NCI-H146 treated with DMSO at 0.1 percent for 48 hours (cell line): Measurements from ENCODE around the gene PRMT2.

Source experiments
- DNase-seq: peaks from one replicate; lab custom pipeline; 2025; ENCODE audit not compliant: unreplicated experiment; lab: John Stamatoyannopoulos, UW

Gene PRMT2

DNA sequence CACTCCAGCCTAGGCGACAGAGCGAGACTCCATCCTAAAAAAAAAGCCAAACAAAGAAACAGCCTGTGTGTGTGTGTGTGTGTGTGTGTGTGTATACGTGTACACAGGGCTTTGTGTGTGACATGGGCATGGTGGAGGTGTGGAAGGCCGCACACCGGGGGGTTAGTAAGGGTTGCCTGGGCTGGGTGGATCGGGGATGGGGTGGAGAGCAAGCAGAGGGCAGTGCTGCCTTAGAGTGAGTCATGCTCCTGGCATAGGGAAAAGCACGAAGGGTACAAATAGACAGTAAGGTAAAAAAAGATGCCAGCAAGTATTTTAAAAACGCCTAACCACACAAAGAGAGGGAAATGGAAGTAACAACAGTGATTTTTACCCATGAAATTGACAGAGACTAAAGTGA lies 6.2 kb downstream of the PRMT2 start:
- no peak for DNase-seq

DNA sequence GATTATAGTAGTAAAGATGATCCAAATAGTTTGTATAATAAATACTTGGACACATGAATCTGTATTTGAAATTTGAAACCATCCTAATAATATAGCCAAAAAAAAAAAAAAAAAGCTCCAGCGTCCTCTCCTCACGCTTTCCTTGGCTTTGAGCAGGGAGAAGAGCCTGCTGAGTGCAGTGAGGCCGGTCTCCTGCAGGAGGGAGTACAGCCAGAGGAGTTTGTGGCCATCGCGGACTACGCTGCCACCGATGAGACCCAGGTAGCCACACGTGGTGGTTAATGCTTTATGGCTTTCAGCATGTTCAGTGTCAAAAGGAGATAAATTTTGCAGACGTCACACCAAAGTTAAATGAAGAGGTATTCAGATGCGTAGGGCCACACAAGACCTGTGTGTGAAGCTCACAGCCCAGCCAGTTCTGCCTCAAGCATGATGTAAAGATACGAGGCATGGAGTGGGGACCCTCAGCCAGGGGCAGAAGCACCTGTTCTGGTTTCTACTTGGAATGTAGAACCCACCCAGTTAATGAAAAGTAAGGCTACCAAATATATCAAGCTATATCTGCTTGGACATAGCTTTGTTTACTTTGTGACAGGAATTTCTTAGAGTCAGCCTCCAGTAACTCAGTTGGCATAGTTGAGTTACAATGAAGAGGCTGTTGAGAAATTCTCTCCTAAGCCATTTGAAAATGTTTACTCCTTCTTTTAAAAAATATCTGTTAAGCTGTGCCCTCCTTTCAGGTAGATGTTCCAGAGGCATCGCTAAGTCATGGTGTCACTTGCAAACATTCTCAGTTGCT lies 8.1 kb downstream of the PRMT2 start:
- no peak for DNase-seq

DNA sequence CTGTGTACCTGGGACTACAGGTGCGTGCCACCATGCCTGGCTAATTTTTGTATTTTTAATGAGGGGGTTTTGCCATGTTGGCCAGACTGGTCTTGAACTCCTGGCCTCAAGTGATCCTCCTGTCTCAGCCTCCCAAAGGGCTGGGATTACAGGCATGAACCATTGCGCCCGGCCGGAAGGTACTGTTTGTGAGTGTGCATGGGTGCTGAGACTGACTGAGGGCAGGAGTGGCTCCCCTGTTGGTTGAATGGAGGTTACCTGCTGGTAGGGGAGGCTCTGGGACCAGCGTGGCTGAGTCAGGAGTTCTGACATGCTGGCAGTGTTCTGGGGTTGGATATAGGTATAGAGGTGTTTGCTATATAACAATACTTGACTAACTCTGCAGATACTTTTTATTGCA lies 10.4 kb downstream of the PRMT2 start:
- no peak for DNase-seq

- no peak for DNase-seq
These were observed 11.2 kb downstream of the PRMT2 start for GRCh38 chr21:46646541-46647154.

DNA sequence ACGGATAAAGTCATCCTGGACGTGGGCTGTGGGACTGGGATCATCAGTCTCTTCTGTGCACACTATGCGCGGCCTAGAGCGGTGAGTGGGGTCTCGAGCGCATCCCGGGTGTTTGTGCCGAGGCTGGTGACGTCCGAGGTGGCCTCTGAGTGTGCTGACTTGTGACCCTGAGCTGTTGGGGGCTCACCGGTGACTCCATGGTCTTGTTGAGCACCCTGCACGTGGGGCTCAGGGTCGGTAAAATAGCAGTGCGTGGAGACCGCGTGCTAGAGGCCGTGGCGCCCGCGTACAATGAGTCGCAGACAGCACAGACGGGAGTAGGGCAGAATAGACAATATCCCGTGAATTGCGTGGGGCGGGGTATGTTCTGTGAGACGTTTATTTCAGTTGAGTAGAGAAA lies 13.1 kb downstream of the PRMT2 start:
- DNase-seq = no peak

- DNase-seq = no peak
These were observed 13.9 kb downstream of the PRMT2 start for GRCh38 chr21:46649356-46649755.

- no peak for DNase-seq
These were observed 15.1 kb downstream of the PRMT2 start for GRCh38 chr21:46650476-46651098.

- DNase-seq = no peak
These were observed 15.6 kb downstream of the PRMT2 start for GRCh38 chr21:46651121-46651520.

- DNase-seq = no peak
These were observed 19.8 kb downstream of the PRMT2 start for GRCh38 chr21:46655230-46655629.

DNA sequence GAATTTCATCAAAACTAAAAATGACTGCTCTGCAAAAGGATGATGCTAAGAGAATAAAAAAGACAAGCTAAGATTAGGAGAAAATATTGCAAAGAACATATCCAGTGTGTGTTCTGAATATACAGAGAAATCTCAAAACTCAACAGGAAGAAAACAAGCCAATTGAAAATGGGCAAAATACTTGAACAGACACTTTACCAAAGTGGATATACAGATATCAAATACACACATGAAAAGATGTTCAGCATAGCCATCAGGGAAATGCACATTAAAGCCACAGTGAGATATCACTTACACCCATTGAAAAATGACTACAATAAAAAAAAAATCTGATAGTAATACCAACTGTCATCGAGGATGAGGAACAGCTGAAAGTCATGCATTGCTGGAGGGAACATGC lies 21.3 kb downstream of the PRMT2 start:
- no peak for DNase-seq

DNA sequence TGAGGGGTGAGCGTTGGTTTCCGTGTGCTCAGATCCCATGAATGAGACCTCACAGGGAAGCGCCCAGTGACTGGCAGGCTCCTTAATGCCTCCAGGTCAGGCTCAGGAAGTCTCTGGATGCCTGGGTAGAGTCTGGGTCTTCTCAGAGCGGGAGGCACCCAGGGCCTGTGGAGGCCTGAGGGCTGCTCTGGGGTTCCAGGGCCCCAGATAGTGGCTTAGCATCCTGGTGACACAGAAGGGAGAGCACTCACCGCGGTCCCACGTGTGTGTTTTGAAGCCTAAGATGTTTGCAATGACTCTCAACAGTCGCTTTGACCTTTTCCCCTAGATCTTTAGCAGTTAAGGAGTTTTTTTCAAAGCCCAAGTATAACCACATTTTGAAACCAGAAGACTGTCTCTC lies 25.0 kb downstream of the PRMT2 start:
- no peak for DNase-seq

GRCh38 chr21:46661211-46661625 lies 25.7 kb downstream of the PRMT2 start:
- no peak for DNase-seq

DNA sequence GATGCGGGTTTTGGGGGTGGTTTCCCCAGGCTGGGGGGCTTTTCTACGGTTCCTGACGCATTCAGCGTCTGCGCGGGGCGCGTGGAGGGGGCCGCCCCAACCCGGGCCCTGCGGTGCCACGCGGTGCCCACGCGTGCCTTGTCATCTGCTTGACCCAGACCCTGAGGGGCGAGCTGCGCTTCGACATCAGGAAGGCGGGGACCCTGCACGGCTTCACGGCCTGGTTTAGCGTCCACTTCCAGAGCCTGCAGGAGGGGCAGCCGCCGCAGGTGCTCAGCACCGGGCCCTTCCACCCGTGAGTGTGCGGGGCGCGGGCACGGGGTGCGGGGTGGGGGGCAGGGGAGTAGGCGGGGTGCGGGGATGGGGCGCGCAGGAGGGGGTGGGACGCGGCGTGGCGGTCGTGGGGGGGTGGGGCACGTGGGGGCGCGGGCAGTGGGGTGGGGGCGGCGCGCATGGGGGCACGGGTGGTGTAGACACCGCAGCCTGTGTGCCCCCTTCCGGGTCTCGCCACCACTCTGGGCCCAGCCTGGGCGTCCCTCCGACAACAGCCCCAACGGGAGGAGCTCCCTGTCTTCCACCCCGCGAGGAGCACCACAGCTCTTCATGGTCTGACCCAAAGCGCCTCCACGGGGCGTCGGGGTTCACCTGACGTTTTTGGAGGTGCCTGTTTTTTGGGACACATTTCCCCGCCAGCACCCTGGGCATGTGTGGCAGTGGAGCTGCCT lies 26.3 kb downstream of the PRMT2 start:
- DNase-seq = no peak

- DNase-seq = no peak
These were observed 26.8 kb downstream of the PRMT2 start for GRCh38 chr21:46662367-46662654.

- DNase-seq = no peak
These were observed 27.5 kb downstream of the PRMT2 start for GRCh38 chr21:46662765-46663500.

DNA sequence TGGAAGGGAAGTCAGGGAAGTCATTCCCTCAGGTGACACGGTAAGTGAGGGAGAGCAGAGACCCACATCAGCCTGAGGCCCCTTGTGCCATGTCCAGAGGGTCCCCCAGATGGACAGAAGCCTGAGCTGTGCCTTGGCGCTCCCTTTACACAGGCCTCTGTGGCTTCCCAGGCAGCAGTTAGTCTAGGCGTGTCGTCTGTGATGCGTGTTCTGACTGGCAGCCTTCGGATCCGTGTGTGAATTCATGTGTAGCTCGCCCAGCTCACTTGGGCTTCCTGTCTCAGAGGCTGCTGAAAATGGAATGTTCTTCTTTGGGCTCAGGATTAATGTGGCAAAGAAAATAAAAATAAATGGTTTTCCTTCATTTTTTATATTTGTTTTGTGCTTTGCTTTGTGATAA lies 28.3 kb downstream of the PRMT2 start:
- DNase-seq = no peak

DNA sequence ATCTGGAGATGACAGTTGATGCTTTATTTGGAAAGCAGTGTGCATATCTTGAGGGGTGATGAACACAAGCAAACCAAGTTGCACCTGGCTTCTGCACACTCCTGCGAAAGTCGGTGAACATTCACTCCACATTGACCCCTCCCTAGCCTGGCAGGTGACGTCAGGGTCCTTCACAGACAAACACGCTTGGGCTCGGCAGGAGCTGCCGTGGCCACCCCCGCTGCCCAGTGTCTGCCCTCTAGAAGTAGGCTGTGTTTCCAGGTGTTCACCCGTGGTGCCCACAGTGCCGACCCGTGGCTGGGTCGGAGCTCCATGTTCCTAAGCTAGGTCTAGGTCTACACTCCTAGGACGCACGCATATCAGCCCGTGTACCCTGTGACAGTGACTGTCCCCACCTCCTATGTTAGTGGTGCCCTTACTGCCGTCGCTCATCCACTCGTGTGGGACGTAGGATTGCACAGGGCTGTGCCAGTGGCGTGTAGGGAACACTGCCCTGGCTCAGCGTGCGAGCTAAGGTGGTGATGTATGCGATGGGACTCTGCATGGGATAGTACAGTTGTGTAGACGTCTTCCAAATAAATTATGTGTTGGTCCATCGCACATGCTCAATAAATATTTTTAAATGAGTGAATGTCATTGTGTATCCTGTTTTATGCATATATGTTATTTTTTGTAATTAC lies 29.0 kb downstream of the PRMT2 start:
- no peak for DNase-seq

DNA sequence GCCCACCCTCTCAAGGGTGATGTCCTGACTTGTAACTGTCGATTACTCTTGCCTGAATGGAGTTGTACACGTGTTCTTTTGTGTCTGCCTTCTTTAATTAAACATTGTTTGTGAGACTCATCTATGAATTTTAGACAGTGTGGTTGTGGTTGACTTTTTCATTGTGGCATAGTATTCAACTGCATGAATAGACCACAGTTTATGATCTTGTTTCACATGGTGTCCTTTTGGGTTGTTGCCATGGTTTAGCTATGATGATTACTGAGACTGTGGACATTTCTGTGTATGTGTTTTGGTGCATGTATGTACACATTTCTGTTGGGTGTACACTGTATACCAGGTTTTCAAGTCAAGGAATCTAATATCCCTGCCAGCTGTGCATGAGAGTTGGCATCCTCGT lies 30.1 kb downstream of the PRMT2 start:
- DNase-seq = no peak

- no peak for DNase-seq
These were observed 31.7 kb downstream of the PRMT2 start for GRCh38 chr21:46666941-46667740.
